ENCODE results near the gene SETD1B. TPM values are rescaled to one million over a fixed set of nuclear protein-coding genes. Genes with fewer than 3 reads are reported as not detected.
A peak's percentile ranks its signal among the peaks of the same experiment; 100 is the strongest.

The SETD1B gene
- total RNA-seq, 4 donors from 2014 or later, result 1.3 to 63.6 (median 5.6) TPM

GRCh38 chr12:121800694-121801594 is 2.9 kb upstream of the SETD1B start:
- intact Hi-C loops (cut with DNase I; ENCODE audit: low total_unique reads), result no loop called here
- H3K4me3 ChIP-seq, result peak overlapping the region; percentile 79 to 85
- H3K27ac ChIP-seq, result peak overlapping the region; percentile 100
- H3K27me3 ChIP-seq, result no peaks in the 10 kb centered on the region
- DNase-seq, result peak; percentile 75 to 76
- peaks cover 23 to 30% of the 10 kb centered on the region in 2 donors for H3K4me1 ChIP-seq
- no peaks in the 10 kb centered on the region for H3K36me3 ChIP-seq
- H3K9me3 ChIP-seq, result no peaks in the 10 kb centered on the region
- TF ChIP-seq POLR2A (IDR thresholded peaks at IDR 0.05) (peak; percentile 37 to 68), CTCF (IDR thresholded peaks at IDR 0.05) (no peak)

DNA sequence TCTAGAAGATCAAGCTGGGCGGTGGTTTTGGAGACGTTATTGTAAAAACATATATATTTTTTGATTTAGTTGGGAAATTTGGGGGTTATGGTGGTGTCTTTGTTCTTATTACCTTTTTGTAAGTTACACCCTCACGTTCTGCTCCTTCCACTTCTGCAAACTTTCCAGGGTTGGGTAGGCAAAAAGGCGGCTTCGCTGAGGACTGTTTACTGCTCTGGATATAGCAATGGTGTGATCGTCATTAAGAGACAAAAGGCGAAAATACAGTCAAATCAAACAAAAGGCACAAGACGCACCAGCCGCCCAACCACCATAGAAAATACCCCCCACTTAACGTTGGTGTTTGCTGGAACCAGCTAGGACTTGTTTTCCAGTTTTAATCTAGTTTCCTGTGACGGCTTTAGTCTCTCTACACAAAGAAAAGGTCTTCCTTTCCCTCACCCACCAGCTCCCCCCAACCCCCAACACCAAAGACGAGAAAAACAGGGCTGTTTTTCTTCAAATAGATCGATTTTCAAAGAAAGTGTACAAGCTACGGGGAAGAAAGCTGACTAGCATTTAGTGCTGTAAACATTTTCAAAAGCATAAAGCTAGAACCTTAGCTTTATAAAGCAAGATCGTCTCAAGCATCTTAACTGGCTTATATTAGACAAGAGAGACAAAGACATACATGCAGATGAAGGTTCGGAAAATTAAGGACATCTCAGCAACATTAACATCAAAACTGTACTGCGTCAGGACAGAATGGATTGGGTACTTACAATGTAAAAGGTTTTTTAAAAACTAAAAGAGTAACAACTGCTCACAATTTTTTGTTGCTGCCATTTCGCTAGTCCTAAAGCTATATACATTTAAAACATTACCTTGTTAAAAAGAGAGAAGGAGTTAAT is 2.0 kb upstream of the SETD1B start:
- H3K27ac ChIP-seq, result peak overlapping the region; percentile 100
- H3K36me3 ChIP-seq, result no peaks in the 10 kb centered on the region
- H3K27me3 ChIP-seq, result no peaks in the 10 kb centered on the region
- DNase-seq, result no peak
- intact Hi-C loops (cut with DNase I; ENCODE audit: low total_unique reads), result no loop called here
- H3K4me3 ChIP-seq, result peak overlapping the region; percentile 79 to 85
- no peaks in the 10 kb centered on the region for H3K9me3 ChIP-seq
- TF ChIP-seq CTCF (IDR thresholded peaks at IDR 0.05) (no peak), POLR2A (IDR thresholded peaks at IDR 0.05) (peak in 1 of 2 donors; percentile 7)
- H3K4me1 ChIP-seq, result peaks cover 16 to 32% of the 10 kb centered on the region in 2 donors

DNA sequence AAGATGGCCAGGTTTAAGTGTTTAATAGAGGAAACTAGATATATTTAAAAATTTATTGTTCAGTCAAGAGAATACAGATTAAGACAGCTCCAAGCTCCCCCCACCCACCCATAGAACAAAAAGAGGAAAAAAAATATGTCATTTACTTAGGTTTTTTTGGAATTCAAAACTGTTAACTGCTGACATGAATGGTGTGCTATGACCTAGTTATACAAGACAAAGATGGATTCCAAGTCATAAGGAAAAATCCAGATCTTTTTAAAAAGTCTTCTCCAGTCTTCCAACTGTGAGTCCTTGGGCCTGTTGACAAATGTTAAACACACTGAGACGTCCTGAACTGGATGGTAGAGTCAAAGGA is 1.3 kb upstream of the SETD1B start:
- H3K4me1 ChIP-seq, result peaks cover 16 to 31% of the 10 kb centered on the region in 2 donors
- DNase-seq, result no peak
- intact Hi-C loops (cut with DNase I; ENCODE audit: low total_unique reads), result no loop called here
- no peaks in the 10 kb centered on the region for H3K36me3 ChIP-seq
- H3K4me3 ChIP-seq, result peak overlapping the region; percentile 79 to 85
- no peaks in the 10 kb centered on the region for H3K9me3 ChIP-seq
- no peaks in the 10 kb centered on the region for H3K27me3 ChIP-seq
- TF ChIP-seq POLR2A (IDR thresholded peaks at IDR 0.05) (no peak), CTCF (IDR thresholded peaks at IDR 0.05) (peak in 1 of 4 experiments; percentile 16)
- peak overlapping the region; percentile 100 for H3K27ac ChIP-seq

- Histone ChIP-seq H3K9me3 (no peaks in the 10 kb centered on the region), H3K27me3 (no peaks in the 10 kb centered on the region), H3K27ac (peak overlapping the region; percentile 100), H3K4me3 (peak overlapping the region; percentile 79 to 85), H3K4me1 (peaks cover 10 to 25% of the 10 kb centered on the region in 2 donors), H3K36me3 (no peaks in the 10 kb centered on the region)
- TF ChIP-seq CTCF (IDR thresholded peaks at IDR 0.05), result peak in 1 of 4 experiments; percentile 13
- peak; percentile 93 to 97 for TF ChIP-seq POLR2A (IDR thresholded peaks at IDR 0.05)
- peak; percentile 89 to 94 for DNase-seq
- intact Hi-C loops (cut with DNase I; ENCODE audit: low total_unique reads), result no loop called here
These were observed 738 bp upstream of the SETD1B start for GRCh38 chr12:121802843-121803698.

Measured in uterus (tissue), 4 donors.